Ectodermal cell (in vitro differentiated cells): ENCODE results near the gene RASIP1.

Source experiments
- H3K27ac ChIP-seq: 2 replicates; pipeline ENCODE4 v1.7.0; 2013; ENCODE audit warnings: mild to moderate bottlenecking, low read depth, low read length; ENCODE audit not compliant: insufficient read depth, poor library complexity, severe bottlenecking
- H3K27me3 ChIP-seq: 2 replicates; pipeline ENCODE4 v1.7.0; 2013; ENCODE audit warnings: mild to moderate bottlenecking, low read length; ENCODE audit not compliant: insufficient read depth, control insufficient read depth, poor library complexity, severe bottlenecking
- H3K36me3 ChIP-seq: one replicate; pipeline ENCODE4 v1.7.0; 2013; ENCODE audit warnings: low read length; ENCODE audit not compliant: control insufficient read depth, insufficient read depth
- H3K4me1 ChIP-seq: one replicate; pipeline ENCODE4 v1.7.0; 2013; ENCODE audit warnings: low read length; ENCODE audit not compliant: control insufficient read depth, insufficient read depth
- H3K4me3 ChIP-seq: 2 replicates; pipeline ENCODE4 v1.7.0; 2013; ENCODE audit warnings: low read depth, low read length, control low read depth; ENCODE audit not compliant: insufficient read depth
- H3K9me3 ChIP-seq: 2 replicates; pipeline ENCODE4 v1.7.0; 2013; ENCODE audit warnings: mild to moderate bottlenecking, low read length, moderate library complexity; ENCODE audit not compliant: control insufficient read depth
- WGBS, 2 experiments: methylation state at CpG; one replicate each; pipeline ENCODE4 v1.1.7; 2013; ENCODE audit warnings: missing lambda C conversion rate in 2 of 2; 5-methylcytosine and 5-hydroxymethylcytosine counted together

The RASIP1 gene

DNA sequence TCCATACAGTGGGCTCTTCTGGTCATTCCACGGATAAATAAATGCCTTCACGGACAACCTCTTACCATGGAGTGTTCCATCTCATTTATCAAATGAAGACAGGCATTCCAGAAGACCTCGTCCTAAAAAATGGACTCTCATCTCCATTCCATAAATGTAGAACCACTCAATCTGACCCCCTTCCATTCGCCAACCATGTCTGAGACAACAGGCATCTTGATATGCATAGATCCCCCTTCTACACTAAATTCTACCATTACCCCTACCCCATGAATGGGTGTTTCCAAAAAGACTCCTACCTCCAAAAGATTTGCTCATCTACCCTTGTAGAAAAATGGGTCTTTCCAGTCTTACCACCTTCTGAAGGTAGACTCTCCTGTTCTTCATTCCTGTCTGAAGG lies 9.0 kb downstream of the RASIP1 start:
- H3K9me3 ChIP-seq: no peaks in the 10 kb centered on the region
- no peak overlapping the region for H3K4me3 ChIP-seq
- no peaks in the 10 kb centered on the region for H3K4me1 ChIP-seq
- no peak overlapping the region for H3K27ac ChIP-seq
- WGBS, 2 experiments: 90 to 96% methylated on average over 4 of the region's 4 CpGs
- H3K36me3 ChIP-seq: no peaks in the 10 kb centered on the region
- no peaks in the 10 kb centered on the region for H3K27me3 ChIP-seq

DNA sequence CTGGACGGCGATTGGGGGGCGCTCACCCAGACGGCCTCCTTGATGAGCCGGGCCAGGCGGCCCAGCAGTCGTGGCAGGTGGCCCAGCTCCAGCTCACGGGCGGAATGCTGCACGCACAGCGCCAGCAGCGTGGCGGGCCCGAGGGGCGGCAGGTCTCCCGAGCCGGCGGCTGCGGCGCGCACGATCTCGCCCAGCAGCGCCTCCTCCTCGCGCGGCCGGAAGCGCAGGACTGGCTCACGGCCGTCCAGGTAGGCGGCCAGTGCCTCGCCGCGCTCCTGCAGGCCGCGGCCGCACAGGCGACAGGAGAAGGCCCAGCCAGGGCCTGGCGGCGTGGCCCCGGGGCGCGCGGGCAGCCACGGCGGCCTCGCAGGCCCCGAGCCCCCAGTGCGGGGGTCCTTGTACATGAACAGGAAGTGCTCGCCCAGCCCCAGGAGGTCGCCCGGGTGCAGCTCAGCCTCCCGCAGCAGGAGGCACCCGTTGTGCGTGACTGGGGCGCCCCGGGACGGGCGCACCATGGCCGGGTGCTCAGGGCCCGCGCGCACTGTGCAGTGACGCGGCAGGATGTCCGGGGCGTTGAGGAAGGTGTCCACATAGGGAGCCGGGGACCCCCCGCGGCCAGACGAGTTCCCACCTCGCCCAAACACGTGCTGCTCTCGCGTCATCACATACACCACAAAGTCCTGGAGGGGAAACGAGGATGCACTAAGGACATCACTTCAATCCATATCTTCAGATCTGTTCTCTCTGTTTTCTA lies 11.3 kb downstream of the RASIP1 start:
- 95% methylated on average over 77 of the region's 77 CpGs for WGBS, 2 experiments
- Histone ChIP-seq H3K9me3 (no peaks in the 10 kb centered on the region), H3K27me3 (no peaks in the 10 kb centered on the region), H3K4me3 (no peak overlapping the region), H3K36me3 (no peaks in the 10 kb centered on the region), H3K27ac (no peak overlapping the region), H3K4me1 (no peaks in the 10 kb centered on the region)

DNA sequence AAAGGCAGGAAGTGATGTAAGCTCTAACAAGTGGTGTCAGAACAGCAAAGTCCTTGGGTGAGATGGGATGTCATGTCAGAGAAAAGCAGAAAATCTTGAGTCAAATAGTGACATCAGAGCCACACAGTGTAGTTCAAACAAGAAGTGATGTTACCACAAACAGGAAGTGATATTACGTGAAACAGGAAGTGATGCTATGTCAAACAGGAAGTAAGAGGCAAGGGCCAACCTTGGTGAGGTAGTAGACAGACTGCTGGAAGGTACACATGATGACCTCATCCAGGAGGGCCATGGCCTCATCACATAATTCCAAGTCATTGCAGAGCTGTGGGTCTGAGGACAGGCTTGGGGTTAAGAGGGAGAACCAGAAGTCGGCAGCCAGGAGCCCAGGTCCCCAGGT lies 13.9 kb downstream of the RASIP1 start:
- Histone ChIP-seq H3K27me3 (no peaks in the 10 kb centered on the region), H3K4me1 (no peaks in the 10 kb centered on the region), H3K27ac (no peak overlapping the region), H3K4me3 (no peak overlapping the region), H3K9me3 (no peaks in the 10 kb centered on the region), H3K36me3 (no peaks in the 10 kb centered on the region)
- 91 to 94% methylated on average over 2 of the region's 2 CpGs for WGBS, 2 experiments

DNA sequence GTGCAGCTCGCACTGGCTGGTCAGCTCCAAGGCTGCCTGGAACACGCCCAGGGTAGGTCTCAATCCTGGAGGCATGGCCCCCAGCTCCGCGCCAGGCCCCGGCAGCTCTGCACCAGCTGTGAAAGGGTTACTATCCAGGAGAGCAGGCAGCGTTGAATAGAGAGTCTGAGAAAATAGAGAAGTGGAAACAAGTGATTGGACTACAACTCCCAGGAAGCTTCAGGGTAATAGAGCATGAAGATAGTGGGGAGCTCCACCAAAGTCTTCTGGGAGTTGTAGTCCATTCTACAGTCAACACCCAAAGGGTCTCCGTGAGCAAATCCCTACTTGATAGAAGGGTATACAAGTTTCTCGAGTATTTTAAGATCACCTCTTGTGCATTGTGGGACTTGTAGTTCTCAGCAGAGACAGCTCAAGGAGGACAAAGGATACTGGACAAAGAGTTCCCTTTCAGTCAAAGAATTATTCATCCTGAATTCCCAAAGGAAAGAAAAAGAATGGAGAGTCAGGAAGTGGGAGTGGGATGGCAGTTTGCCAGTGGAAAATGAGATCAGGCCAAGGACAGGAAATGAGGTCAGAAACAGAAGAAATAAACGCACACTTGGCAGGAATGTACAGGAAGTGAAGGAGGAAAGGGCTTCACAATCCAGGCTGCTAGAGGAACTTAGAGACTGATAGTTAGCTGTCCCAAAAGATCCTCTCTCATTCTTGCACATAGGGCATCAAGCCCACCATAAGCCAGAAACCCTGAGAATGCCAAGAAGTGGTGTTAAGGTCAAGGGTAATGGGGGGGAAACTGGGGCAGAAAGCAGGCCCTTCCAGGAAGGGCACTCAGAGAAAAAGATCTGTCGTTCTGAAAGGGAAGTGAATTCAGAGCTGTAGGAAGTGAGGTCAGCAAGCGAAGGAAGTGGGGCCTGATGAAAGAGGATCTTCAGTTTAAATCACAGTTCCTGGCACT lies 15.3 kb downstream of the RASIP1 start:
- WGBS, 2 experiments: 65 to 66% methylated on average over 11 of the region's 11 CpGs
- H3K27me3 ChIP-seq: no peaks in the 10 kb centered on the region
- H3K9me3 ChIP-seq: no peaks in the 10 kb centered on the region
- no peak overlapping the region for H3K27ac ChIP-seq
- no peaks in the 10 kb centered on the region for H3K4me1 ChIP-seq
- H3K36me3 ChIP-seq: no peaks in the 10 kb centered on the region
- no peak overlapping the region for H3K4me3 ChIP-seq

DNA sequence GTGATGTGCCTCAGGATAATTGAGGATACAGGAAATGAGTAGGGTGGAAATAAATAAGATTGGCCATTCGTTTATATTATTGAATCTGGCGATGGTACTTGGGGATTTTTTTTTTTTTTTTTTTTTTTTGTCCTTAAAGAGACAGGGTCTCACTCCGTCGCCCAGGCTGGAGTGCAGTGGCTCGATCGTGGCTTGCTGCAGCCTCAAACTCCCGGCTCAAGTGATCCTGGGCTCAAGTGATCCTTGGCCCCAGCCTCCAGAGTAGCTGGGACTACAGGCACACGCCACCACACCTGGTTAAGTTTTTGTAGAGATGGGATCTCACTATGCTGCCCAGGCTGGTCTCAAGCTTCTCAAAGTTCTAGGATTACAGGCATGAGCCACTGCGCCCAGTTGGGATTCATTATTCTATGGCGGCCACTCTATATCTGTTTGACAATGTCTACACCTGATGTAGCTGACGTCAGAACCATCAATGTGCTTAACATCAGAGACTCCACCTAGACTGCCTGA lies 18.2 kb downstream of the RASIP1 start:
- H3K27ac ChIP-seq: no peak overlapping the region
- no peaks in the 10 kb centered on the region for H3K27me3 ChIP-seq
- H3K36me3 ChIP-seq: no peaks in the 10 kb centered on the region
- no peak overlapping the region for H3K4me3 ChIP-seq
- 94 to 95% methylated on average over 11 of the region's 11 CpGs for WGBS, 2 experiments
- H3K9me3 ChIP-seq: no peaks in the 10 kb centered on the region
- peaks cover 10% of the 10 kb centered on the region for H3K4me1 ChIP-seq

DNA sequence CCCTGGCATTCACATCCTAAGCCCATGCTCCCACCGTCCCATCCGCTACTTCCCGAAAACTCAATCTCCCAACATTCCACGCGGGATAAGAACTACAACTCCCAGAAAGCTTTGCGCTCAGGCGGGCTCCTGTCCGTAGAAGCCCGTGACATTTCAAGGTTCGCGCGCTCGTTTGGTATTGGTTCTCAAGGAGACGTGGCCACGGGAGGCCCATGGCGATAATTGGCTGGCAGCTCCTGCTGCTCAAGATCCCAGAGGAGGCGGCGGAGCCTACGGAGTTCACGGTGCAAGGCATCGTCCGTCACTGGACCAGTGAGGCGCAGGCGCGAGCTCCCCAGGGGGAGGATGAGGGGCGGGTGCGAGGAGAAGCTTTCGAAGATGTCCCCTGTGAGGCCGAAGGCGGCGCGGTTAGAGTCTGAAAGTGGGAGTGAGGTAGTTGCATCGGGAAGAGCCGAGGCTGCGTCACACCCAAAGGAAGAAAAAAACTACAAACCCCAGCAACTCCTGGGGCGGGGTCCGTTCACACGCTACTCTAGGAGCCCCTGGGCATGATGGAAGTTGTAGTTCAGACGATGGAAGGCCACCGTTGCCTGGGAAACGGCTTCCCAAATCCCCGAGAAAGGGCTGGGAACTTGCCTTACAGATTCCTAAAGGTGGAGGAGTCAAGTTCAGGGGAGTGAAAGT lies 19.7 kb downstream of the RASIP1 start:
- peak overlapping the region; percentile 57 for H3K27ac ChIP-seq

DNA sequence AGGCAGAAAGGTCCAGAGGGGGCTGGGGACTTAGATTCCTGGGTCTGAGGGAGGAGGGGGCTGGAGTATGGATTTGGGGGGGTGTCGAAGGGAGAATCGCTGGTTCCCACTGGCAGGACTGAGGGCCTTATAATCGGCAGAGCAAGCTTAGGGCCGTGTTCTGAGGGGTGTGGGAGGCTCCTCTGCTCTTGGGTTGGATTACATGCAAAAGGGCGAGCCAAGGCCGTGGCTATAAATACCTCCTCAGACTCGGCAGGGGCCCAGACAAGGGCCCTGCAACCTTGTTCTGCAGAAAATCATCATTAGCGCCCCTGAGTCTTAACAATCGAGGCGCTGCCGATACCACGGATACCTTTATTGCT lies 20.2 kb downstream of the RASIP1 start:
- WGBS, 2 experiments: 36 to 39% methylated on average over 12 of the region's 12 CpGs
- Histone ChIP-seq H3K4me3 (peak overlapping the region; percentile 62), H3K36me3 (no peaks in the 10 kb centered on the region), H3K27ac (no peak overlapping the region), H3K27me3 (no peaks in the 10 kb centered on the region), H3K9me3 (no peaks in the 10 kb centered on the region), H3K4me1 (peaks cover 21% of the 10 kb centered on the region)

More for the DNA sequence above, 19.7 kb downstream of the RASIP1 start:
- H3K4me1 ChIP-seq: peaks cover 21% of the 10 kb centered on the region
- WGBS, 2 experiments: 1% methylated on average over 42 of the region's 42 CpGs
- no peaks in the 10 kb centered on the region for H3K9me3 ChIP-seq
- no peaks in the 10 kb centered on the region for H3K27me3 ChIP-seq
- H3K36me3 ChIP-seq: no peaks in the 10 kb centered on the region
- peak overlapping the region; percentile 62 for H3K4me3 ChIP-seq

DNA sequence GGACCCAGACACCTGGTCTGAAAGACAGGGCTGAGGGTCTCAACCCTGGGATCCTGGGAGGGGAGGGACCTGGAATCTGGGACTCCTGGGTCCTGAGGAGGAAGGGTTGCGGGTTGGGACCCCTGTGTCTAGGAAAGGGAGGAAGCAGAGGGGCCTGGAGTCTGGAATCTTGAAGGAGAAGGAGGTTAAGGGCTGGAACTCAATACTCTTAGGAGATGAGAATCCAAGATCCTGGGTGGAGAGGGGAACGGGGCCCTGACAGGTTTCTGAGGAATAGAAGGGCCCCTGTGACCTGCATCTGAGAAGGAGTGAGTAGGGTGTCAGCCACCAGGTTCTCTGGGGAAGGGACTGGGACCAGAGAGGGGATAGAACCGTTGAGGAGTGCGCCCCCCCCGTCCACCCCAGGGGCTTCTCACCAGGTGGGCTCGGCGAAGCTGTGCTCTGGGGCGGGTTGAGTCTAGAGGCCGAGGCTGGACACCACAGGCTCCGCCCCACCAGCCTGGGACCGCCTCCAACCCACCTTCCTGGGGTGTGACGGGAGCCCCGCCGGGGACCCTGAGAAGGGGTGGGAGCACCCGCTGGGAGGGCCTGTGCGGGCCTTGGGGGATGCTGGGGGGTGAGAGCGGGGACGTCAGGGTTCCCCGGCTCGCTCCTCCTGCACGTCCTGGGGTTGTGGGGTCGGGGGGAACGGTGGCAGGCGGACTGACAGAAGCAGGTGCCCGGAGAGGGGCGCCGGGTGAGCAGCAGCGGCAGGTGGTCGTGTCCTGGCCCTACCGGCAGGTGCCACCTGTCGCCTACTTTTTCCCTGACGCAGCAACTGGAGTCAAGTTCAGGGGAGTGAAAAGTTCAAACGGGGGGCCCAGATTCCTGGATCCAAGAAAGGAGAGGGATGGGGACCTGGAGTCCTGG lies 20.9 kb downstream of the RASIP1 start, which contains the start of gene MAMSTR:
TSS of gene MAMSTR (minus strand) at position 463 of the 909 bp plus-strand sequence. CDS start 694 bp downstream, outside the sequence.
- Histone ChIP-seq H3K4me3 (peak within 1 kb of the TSS; percentile 62), H3K27ac (no peak within 1 kb of the TSS), H3K4me1 (peaks cover 27% of the 10 kb centered on the region), H3K9me3 (no peaks in the 10 kb centered on the region), H3K36me3 (no peaks in the 10 kb centered on the region), H3K27me3 (no peaks in the 10 kb centered on the region)
- 88 to 90% methylated on average over 33 of the region's 33 CpGs for WGBS, 2 experiments

DNA sequence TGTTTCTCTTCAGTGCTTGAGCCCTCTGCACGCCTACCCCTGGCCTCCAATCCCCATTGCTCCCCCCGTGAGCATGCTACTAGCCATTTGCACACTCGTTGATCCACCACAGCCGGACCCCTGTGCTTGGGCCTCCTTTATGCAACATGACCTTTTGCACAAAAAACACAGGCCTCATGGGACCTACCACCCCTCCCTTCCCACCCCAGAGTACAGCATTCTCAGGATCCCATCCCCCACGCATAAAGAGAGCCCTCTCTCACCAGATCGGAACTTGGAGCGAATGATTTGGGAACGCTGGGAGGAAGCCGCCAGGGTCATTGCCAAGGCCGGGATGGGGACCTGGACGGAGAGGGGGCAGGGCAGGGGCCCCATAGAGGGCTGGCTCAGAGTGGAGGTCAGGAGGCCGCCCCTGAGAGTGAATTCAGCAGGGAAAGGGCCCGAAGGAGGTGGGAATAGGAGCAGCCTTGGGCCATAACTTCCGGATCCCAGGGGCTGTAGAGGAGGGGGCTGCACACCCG lies 21.6 kb downstream of the RASIP1 start:
- Histone ChIP-seq H3K9me3 (no peaks in the 10 kb centered on the region), H3K4me3 (no peak overlapping the region), H3K27me3 (no peaks in the 10 kb centered on the region), H3K4me1 (peaks cover 27% of the 10 kb centered on the region), H3K27ac (no peak overlapping the region), H3K36me3 (no peaks in the 10 kb centered on the region)
- 66 to 70% methylated on average over 15 of the region's 15 CpGs for WGBS, 2 experiments
